HFF-Myc (cell line): ENCODE results near the gene ACTMAP.

Source experiments
- DNase-seq: peaks from one replicate; pipeline ENCODE4 v3.0.0-alpha.2; 2011; ENCODE audit warnings: low read depth; ENCODE audit errors: extremely low read depth
- H3K4me3 ChIP-seq: replicated peaks from 2 replicates; pipeline ENCODE4 v1.5.1; 2011; ENCODE audit warnings: low read depth, mild to moderate bottlenecking, control low read depth, low read length
- CTCF ChIP-seq: IDR thresholded peaks from 2 replicates; pipeline ENCODE4 v1.5.1; 2012; ENCODE audit warnings: mild to moderate bottlenecking, low read depth, low read length, control low read depth; ENCODE audit errors: missing control alignments

The ACTMAP gene

GRCh38 chr19:40714441-40715299 lies 35.6 kb downstream of the ACTMAP start:
- no peak for TF ChIP-seq CTCF
- DNase-seq: peak; percentile 77
- peak overlapping the region; percentile 52 for H3K4me3 ChIP-seq

- H3K4me3 ChIP-seq: peak overlapping the region; percentile 52
- TF ChIP-seq CTCF: no peak
- no peak for DNase-seq
Measured at GRCh38 chr19:40713939-40714338, 36.3 kb downstream of the ACTMAP start.

GRCh38 chr19:40709817-40710216 lies 40.5 kb downstream of the ACTMAP start:
- no peak for DNase-seq
- no peak for TF ChIP-seq CTCF
- H3K4me3 ChIP-seq: no peak overlapping the region

GRCh38 chr19:40707615-40708014 lies 42.7 kb downstream of the ACTMAP start:
- DNase-seq: no peak
- H3K4me3 ChIP-seq: no peak overlapping the region
- no peak for TF ChIP-seq CTCF

GRCh38 chr19:40705950-40706619 lies 44.2 kb downstream of the ACTMAP start:
- DNase-seq: no peak
- TF ChIP-seq CTCF: no peak
- no peak overlapping the region for H3K4me3 ChIP-seq

- no peak for TF ChIP-seq CTCF
- no peak overlapping the region for H3K4me3 ChIP-seq
- no peak for DNase-seq
Measured at GRCh38 chr19:40705362-40705651, 45.0 kb downstream of the ACTMAP start.
